Natural killer cell (primary cell): Measurements from ENCODE around the gene FGF12. TPM values are rescaled to one million over a fixed set of nuclear protein-coding genes. Genes with fewer than 3 reads are reported as not detected.

Source experiments
- ATAC-seq, 3 donors: fragments of 150-1000 bp in 2 of 3; fragments of 200-7000 bp in 1 of 3; cut with Tn5 transposase; 1 replicate in 1 of 3; 2 replicates in 2 of 3; pipeline ENCODE4 v1.10.0; 2021; ENCODE audit warnings: mild to moderate bottlenecking in 2 of 3, moderate library complexity in 2 of 3
- DNase-seq, 2 donors: peaks; one replicate each; pipeline versions ENCODE4 v3.0.0 to v3.0.0-alpha.2; 2013 to 2021; ENCODE audit warnings: mixed read lengths in 1 of 2
- H3K27ac ChIP-seq: one replicate; pipeline ENCODE4 v1.5.1; 2013; ENCODE audit warnings: mild to moderate bottlenecking, low read length
- H3K27me3 ChIP-seq: one replicate; pipeline ENCODE4 v1.6.1; 2013; ENCODE audit warnings: low read length; ENCODE audit not compliant: control insufficient read depth, insufficient read depth
- H3K36me3 ChIP-seq: one replicate; pipeline ENCODE4 v1.6.1; 2013; ENCODE audit warnings: low read length; ENCODE audit not compliant: control insufficient read depth, insufficient read depth
- H3K4me1 ChIP-seq: one replicate; pipeline ENCODE4 v1.6.1; 2013; ENCODE audit warnings: low read length; ENCODE audit not compliant: control insufficient read depth, insufficient read depth
- H3K4me3 ChIP-seq: one replicate; pipeline ENCODE4 v1.5.1; 2013; ENCODE audit warnings: low read length
- H3K9me3 ChIP-seq: one replicate; pipeline ENCODE4 v1.6.1; 2013; ENCODE audit warnings: low read length; ENCODE audit not compliant: control insufficient read depth, insufficient read depth
- H3K27ac Mint-ChIP-seq, 2 donors: one replicate each; pipeline ENCODE4 v1.8.0; 2022; ENCODE audit warnings: mild to moderate bottlenecking in 2 of 2, mixed read lengths in 2 of 2, moderate library complexity in 1 of 2
- H3K27me3 Mint-ChIP-seq, 2 donors: one replicate each; pipeline ENCODE4 v1.8.0; 2022; ENCODE audit warnings: low read depth in 2 of 2, mixed read lengths in 2 of 2
- H3K36me3 Mint-ChIP-seq: one replicate; pipeline ENCODE4 v1.8.0; 2022; ENCODE audit warnings: mixed read lengths
- H3K4me1 Mint-ChIP-seq, 2 donors: one replicate each; pipeline ENCODE4 v1.8.0; 2022; ENCODE audit warnings: mixed read lengths in 2 of 2
- H3K4me3 Mint-ChIP-seq: one replicate; pipeline ENCODE4 v1.8.0; 2022; ENCODE audit warnings: mild to moderate bottlenecking, moderate library complexity, mixed read lengths
- H3K9me3 Mint-ChIP-seq, 2 donors: one replicate each; pipeline ENCODE4 v1.8.0; 2022; ENCODE audit warnings: mixed read lengths in 2 of 2
- WGBS: methylation state at CpG from one replicate; pipeline ENCODE4 v1.1.7; 2013; ENCODE audit warnings: missing lambda C conversion rate; ENCODE audit not compliant: insufficient coverage; 5-methylcytosine and 5-hydroxymethylcytosine counted together
- intact Hi-C: fragments of 100-400 bp; cut with micrococcal nuclease; formaldehyde crosslinking; loops from one replicate; pipeline ENCODE4 v1.14.2; 2022
- total RNA-seq, 4 donors: library from RNA; stranded (reverse); fragments of 120-200 nt in 1 of 4; gene quantifications; one replicate each; pipeline versions ENCODE4 v1.2.3 to v1.2.4, GENCODE V29; 2013 to 2022
- TF ChIP-seq, protein P1 (sequence below): fragments of 200-600 bp; IDR thresholded peaks from one replicate; pipeline ENCODE4 v1.8.0; 2022; ENCODE audit warnings: antibody characterized with exemption

The FGF12 gene
- total RNA-seq, 3 donors from 2014 or later (not counting 1 experiment from before 2014, with no cell fraction given) = not detected

DNA sequence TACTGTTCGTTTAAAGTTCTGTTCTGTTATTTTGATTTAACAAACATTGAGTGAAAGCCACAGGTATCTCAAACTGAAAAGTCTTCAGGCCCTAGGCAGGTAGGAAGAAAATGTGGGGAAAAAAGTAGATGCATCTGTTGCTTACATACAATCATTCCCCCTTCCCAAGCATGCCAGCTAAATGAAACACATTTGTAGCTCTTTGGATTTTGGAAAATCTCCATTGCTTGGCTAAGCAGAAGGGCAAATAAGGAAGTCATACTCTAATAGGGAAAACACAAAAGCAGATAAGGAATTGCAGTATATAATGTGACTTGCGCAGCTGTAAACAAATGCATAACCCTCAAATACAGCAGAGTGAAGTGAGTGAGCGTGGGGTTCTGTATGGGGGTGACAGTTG, 375.9 kb downstream of the FGF12 start:
- no peaks in the 10 kb centered on the region for H3K4me1 Mint-ChIP-seq

GRCh38 chr3:192340031-192340430, 387.3 kb downstream of the FGF12 start:
- intact Hi-C loops = no loop called here
- ATAC-seq = no peak

More for the DNA sequence above, 375.9 kb downstream of the FGF12 start:
- no peak overlapping the region for H3K27ac Mint-ChIP-seq
- Histone ChIP-seq H3K27me3 (no peaks in the 10 kb centered on the region), H3K36me3 (no peaks in the 10 kb centered on the region), H3K9me3 (no peaks in the 10 kb centered on the region), H3K4me1 (no peaks in the 10 kb centered on the region), H3K4me3 (no peak overlapping the region), H3K27ac (no peak overlapping the region)
- 61% methylated on average over 2 of the region's 3 CpGs for WGBS
- peaks cover 3 to 4% of the 10 kb centered on the region in 2 donors for H3K9me3 Mint-ChIP-seq
- H3K4me3 Mint-ChIP-seq = no peak overlapping the region
- DNase-seq (no peak), ATAC-seq (no peak)
- TF ChIP-seq, protein P1, sequence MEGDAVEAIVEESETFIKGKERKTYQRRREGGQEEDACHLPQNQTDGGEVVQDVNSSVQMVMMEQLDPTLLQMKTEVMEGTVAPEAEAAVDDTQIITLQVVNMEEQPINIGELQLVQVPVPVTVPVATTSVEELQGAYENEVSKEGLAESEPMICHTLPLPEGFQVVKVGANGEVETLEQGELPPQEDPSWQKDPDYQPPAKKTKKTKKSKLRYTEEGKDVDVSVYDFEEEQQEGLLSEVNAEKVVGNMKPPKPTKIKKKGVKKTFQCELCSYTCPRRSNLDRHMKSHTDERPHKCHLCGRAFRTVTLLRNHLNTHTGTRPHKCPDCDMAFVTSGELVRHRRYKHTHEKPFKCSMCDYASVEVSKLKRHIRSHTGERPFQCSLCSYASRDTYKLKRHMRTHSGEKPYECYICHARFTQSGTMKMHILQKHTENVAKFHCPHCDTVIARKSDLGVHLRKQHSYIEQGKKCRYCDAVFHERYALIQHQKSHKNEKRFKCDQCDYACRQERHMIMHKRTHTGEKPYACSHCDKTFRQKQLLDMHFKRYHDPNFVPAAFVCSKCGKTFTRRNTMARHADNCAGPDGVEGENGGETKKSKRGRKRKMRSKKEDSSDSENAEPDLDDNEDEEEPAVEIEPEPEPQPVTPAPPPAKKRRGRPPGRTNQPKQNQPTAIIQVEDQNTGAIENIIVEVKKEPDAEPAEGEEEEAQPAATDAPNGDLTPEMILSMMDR = no peak
- intact Hi-C loops = no loop called here
- no peaks in the 10 kb centered on the region for H3K27me3 Mint-ChIP-seq
- H3K36me3 Mint-ChIP-seq = no peaks in the 10 kb centered on the region

GRCh38 chr3:192339214-192339613, 388.1 kb downstream of the FGF12 start:
- no peaks in the 10 kb centered on the region for H3K36me3 Mint-ChIP-seq
- no peak overlapping the region for H3K4me3 Mint-ChIP-seq
- no peaks in the 10 kb centered on the region for H3K4me1 Mint-ChIP-seq
- whole genome bisulfite sequencing = 82% methylated on average over 2 of the region's 2 CpGs
- peaks cover 3 to 9% of the 10 kb centered on the region in 2 donors for H3K9me3 Mint-ChIP-seq
- H3K27ac ChIP-seq = no peak overlapping the region
- DNase-seq = no peak
- peaks cover 0 to 3% of the 10 kb centered on the region in 2 donors for H3K27me3 Mint-ChIP-seq
- H3K36me3 ChIP-seq = no peaks in the 10 kb centered on the region
- H3K9me3 ChIP-seq = no peaks in the 10 kb centered on the region
- H3K4me3 ChIP-seq = no peak overlapping the region
- no peak for ATAC-seq
- TF ChIP-seq, protein P1 = no peak
- no peaks in the 10 kb centered on the region for H3K27me3 ChIP-seq
- intact Hi-C loops = no loop called here
- no peaks in the 10 kb centered on the region for H3K4me1 ChIP-seq
- H3K27ac Mint-ChIP-seq = no peak overlapping the region

More at GRCh38 chr3:192340031-192340430, 387.3 kb downstream of the FGF12 start:
- TF ChIP-seq, protein P1 = no peak
- Histone ChIP-seq H3K36me3 (no peaks in the 10 kb centered on the region), H3K4me3 (no peak overlapping the region), H3K27me3 (no peaks in the 10 kb centered on the region), H3K27ac (no peak overlapping the region), H3K4me1 (no peaks in the 10 kb centered on the region), H3K9me3 (no peaks in the 10 kb centered on the region)
- Mint-ChIP-seq H3K27me3 (peaks cover 0 to 3% of the 10 kb centered on the region in 2 donors), H3K27ac (no peak overlapping the region), H3K36me3 (no peaks in the 10 kb centered on the region), H3K9me3 (peaks cover 3 to 9% of the 10 kb centered on the region in 2 donors), H3K4me1 (no peaks in the 10 kb centered on the region), H3K4me3 (no peak overlapping the region)
- DNase-seq = no peak
- WGBS = 54% methylated on average over 1 of the region's 1 CpG

DNA sequence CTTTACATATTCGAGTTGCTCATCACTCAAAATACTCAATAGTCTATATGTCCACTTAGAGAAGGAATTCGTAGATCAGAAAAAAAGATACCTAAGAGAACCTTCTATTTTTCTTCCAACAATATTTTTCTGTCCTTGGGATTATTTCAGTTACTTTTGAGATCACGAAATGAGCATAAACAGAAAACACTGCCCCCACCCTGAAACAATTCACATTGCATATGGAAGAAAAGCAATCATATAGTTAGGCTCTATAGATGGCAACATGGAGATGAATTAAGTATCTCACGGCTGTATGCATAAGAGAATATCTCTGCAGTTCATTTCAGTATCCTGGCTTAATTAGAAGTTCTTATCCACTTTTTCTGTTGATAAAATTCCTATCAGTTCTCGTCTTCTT, 391.1 kb downstream of the FGF12 start:
- no peak overlapping the region for H3K27ac Mint-ChIP-seq
- Histone ChIP-seq H3K4me1 (no peaks in the 10 kb centered on the region), H3K4me3 (no peak overlapping the region), H3K27ac (no peak overlapping the region), H3K36me3 (no peaks in the 10 kb centered on the region), H3K27me3 (no peaks in the 10 kb centered on the region), H3K9me3 (no peaks in the 10 kb centered on the region)
- intact Hi-C loops = no loop called here
- H3K4me1 Mint-ChIP-seq = peaks cover 6 to 14% of the 10 kb centered on the region in 2 donors
- 75% methylated on average over 5 of the region's 5 CpGs for WGBS
- peaks cover 0 to 3% of the 10 kb centered on the region in 2 donors for H3K27me3 Mint-ChIP-seq
- H3K36me3 Mint-ChIP-seq = no peaks in the 10 kb centered on the region
- no peak for DNase-seq
- TF ChIP-seq, protein P1 = no peak
- ATAC-seq = no peak
- H3K4me3 Mint-ChIP-seq = no peak overlapping the region
- peaks cover 2 to 7% of the 10 kb centered on the region in 2 donors for H3K9me3 Mint-ChIP-seq
